ENCODE results near the gene KIF6.

KIF6 gene

DNA sequence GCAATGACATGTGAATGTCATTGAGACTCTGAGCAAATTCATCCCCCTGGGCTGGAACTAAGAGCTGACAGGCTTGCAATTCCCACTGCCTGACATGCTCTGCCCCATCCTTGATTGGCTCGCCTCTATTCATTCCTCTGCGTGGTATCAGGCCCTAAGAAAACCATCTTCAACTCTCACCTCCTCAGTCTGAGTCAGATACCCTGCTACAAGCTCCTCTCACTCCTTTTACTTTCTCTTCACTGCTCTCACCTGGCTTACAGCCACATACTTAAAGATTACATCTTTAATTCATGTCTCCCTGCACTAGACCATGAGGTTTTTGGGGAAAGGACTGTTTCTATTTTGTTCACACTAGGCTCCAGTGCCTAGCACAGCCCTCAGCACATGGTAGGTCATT, 131.6 kb downstream of the KIF6 start:
- DNase-seq (ENCODE audit: low spot score) = no peak

DNA sequence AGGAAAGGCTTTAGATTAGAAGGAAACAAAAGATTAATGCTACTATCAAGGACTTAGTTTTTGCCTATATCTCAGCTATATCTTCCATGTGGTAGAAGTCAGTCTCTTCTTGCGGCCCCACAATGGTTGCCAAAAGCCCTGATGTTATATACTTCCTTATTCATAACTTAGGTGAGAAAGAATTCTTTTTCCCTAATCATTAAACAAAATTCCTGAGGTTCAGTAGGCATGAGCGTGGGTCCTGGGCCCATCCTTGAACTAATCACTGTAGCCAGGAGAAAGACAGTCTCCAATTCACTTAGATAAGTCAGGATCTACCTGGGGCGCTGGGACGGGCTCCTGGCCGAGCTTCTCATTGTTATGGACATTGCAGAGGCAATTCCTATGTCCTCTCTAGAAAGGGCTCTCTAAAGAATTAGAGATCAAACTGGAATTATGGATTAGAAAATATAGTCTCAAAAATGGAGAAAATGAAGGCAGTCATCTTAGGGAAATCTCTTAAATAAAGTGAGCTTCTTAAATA, 134.3 kb downstream of the KIF6 start:
- DNase-seq (ENCODE audit: low spot score) = no peak

DNA sequence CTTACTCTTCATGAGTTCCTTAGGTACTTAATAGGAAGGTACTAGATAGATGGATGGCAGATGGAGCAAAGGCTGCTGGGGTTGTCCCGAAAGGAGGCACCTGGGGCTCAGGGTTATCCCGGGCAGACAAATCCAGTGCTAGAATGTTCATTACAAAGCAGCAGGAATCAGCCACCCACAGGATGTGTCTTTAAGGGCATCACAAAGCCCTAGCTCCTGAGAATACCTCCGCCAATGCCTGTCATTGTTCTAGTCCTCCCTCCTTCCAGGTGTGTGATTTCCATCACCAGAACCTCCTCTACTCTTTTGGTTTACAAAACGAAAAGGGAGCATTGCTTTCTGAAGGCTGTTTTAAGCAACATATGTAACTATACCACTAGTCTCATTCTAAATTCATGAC, 138.1 kb downstream of the KIF6 start:
- DNase-seq (ENCODE audit: low spot score) = no peak

DNA sequence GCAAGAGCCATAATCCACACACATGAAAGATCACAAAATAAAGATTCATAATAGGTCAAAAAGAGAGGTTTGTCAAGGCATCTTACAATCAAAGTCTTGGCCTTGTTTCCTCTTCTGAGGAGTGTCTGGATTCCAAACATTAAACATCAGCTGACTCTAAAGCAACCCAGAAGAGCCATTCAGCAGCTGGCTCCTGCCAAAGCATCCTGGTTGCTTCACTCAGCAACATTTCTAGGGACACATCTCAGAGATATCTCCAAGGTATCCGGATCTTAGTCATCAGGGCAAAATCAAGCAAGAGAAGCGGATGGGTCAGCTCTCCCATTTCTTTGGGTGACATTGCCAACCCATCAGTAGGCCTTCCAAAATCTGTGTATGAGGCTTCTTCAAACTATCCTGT, 139.6 kb downstream of the KIF6 start:
- DNase-seq (ENCODE audit: low spot score) = no peak

DNA sequence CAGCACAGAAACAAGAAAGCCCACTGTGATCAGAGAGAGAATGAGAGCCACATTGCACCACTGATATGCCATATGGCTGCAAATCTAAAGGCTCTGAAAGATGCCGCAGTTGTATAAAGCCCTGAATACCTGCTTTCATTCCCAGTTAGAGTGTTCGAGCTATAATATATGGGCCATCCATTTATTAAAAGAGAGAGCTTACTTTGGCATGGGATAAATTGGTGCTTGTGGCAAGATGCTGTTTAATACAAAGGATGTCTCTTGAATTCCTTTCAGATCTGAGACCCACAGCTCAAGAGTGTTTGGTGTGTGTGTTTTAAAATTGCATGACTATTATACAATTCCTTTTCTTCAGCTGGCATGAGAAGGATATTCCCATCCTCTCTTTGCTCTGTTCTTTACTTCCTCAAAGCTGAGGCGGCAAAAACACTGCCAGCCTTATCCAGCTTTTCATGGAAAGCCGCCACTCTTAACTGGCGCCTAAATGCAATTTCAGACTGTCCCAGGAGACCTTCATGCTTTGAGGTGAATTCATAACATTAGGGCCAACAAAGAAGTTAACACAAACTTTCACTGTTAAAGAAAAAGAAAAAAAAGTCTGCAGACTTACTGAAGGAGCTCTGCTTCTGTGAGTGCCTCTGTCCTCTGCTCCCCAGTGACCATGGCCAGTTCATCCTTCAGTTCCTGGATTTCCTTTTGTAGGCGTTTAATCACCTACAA, 147.6 kb downstream of the KIF6 start:
- DNase-seq (ENCODE audit: low spot score) = no peak

DNA sequence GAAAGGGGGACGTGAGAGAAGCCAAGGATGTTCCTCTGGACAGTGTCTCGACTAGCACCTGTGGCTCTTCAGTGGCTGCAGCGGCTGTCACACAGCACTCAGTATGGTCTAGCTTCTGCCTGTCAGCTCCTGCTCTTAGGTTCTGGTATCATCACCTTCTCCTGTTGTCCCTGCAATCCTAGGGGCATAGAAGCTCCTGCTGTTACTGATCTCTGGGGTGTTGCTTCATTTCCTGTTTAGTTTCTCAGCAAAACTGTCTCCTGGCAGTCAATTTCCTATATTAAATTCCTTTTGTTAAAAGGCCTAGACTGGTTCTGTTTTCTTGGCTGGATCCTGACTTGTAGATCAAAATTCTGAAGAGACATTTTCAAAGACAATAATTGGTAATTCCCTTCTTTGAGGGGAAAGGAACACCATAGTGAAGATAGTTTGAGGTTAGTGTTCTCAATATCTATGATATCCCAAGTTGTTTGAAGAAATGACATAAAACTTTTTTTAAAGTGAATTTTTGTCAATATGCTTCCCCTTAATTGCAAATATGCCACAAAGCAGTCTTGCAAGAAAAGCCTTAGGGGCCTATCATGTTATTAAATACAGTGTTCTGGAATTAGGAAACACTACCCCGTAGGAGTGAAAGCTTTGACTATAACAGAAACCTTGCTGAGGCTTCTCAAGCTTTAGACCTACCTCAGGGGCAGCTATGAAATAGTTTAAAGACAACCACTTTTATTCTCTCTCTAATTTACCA, 148.5 kb downstream of the KIF6 start:
- no peak for DNase-seq (ENCODE audit: low spot score)

DNA sequence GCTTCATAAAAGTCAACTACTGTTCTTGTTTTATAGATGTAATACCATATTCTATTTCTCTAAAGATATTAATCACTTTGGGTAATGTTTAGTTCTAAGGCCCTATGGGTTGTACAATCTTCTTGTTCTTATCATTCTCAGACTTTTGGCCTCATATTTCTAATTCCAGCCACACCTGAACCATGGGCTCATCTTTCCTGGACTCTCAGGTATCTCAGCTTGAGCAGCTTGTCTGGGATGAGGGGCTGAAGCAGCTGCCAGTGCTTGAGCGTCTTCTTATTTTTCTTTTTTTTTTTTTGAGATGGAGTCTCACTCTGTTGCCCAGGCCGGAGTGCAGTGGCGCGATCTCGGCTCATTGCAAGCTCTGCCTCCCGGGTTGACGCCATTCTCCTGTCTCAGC, 150.2 kb downstream of the KIF6 start:
- no peak for DNase-seq (ENCODE audit: low spot score)

DNA sequence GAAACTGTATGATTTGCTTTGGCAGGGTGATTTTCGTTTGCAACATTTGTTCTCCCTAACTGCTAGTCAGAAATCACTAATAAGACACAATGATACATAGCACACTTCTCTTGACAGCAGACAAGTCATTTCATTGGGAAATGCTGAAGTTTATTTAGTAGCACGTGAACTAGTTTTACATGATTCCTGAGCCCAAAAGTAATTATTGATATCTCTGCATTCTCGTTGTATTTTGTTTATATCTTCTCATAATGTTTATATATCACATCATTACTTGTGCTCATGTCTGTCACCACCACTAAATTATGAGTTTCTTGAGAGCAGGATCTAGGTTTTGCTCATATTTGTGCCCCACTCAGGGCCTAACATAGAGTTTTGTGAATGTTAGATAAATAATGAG, 151.7 kb downstream of the KIF6 start:
- DNase-seq (ENCODE audit: low spot score) = no peak

DNA sequence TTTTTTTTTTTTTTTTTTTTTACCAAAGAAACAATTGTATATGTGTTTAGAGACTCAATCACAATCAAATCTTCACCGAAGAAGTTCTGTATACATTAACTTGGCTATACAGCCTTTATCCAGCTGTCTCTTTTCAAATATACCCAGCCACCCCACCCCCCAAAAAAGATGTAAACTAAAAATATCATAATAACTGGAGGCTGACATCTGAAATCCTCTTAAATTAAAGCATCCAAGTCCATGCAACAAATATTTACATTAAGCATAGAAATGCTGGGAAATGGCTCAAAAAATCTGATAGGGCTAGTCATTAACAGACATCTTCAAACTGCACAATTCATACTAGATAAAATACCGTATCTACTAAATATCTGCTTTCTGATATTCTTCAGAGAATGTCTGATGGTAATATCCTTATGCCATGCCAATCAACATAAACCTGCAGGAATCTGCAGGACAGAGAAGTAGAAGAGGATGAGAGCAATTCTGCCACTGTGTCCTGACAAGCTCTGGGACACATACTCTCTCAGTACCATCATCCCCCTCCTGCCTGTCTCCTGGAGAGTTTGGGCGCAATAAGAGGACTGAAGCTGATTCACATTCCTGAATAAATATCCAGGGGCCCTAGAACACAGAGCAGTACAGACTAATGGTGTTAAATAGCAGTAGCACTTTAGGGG, 152.4 kb downstream of the KIF6 start:
- no peak for DNase-seq (ENCODE audit: low spot score)

DNA sequence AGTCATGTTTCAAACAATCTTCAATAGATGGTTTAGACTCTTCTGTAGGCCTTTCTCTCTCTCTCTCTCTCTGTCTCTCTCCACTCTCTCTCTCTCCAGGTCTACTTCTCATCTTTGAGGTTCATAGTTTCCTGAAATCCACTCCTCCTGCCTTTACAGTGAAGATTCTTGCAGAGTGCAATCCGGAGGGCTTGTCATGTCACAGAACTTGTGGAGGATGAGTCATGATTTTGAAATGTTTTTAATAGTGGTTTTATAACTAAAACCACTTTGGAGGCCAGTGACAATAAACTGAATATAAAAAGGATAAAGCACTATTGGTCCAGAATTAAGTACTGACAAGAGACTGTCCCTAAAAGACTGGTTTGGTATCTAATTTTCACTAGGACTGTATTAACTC, 156.3 kb downstream of the KIF6 start:
- DNase-seq (ENCODE audit: low spot score) = no peak

DNA sequence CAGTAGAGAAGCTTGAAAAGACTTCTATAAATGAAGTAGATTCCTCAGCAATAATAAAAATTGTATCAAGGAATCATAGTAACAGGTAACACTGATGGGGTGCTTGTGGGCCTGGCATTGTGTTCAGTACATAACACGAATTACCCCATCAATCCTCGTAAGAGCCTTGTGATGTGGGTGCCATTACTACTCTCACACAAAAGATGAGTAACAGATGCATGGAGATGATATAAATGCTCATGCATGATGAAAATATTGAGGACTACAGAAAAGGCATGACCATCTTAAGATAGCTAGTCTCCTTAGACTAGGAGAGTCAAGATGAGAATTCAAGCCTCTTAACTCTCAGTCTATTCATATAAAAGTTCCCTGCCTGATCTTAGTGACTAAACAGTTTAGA, 158.1 kb downstream of the KIF6 start:
- DNase-seq (ENCODE audit: low spot score) = no peak

DNA sequence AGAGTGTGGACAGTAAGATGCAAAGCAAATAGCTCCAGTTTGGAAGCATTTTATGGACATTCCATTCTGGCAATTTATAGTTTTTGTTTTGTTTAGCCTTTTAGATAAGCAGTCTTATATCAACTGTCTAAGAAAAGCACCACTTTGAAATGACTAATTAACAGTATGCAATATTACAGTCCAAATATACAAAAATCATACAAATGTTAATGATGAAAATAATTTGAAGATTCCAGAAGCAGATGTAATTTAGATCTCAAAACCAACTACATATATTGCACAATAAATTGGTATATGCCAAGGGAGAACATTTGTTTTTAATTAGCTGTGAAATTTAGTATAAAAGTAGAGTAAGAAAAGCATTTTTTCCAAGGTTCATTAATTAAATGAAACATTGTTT, 158.8 kb downstream of the KIF6 start:
- no peak for DNase-seq (ENCODE audit: low spot score)

DNA sequence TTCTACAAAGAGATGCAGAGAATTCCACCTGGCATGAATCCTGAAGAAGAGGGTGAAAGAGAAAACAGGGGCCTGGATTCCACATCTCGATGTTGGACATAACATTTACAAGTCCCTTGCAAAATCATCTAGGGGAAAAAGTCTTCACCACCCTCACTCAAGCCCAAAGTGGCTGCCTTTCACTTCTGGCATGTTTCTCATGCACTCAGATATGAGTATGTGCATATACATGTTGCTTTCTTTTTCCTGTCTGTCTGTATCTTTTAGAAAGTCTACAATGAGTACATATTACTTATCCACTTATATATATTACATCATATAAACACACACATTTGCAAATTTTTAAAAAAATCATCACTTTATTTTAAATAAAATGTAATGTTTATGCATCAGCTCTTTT, 159.3 kb downstream of the KIF6 start:
- no peak for DNase-seq (ENCODE audit: low spot score)

DNA sequence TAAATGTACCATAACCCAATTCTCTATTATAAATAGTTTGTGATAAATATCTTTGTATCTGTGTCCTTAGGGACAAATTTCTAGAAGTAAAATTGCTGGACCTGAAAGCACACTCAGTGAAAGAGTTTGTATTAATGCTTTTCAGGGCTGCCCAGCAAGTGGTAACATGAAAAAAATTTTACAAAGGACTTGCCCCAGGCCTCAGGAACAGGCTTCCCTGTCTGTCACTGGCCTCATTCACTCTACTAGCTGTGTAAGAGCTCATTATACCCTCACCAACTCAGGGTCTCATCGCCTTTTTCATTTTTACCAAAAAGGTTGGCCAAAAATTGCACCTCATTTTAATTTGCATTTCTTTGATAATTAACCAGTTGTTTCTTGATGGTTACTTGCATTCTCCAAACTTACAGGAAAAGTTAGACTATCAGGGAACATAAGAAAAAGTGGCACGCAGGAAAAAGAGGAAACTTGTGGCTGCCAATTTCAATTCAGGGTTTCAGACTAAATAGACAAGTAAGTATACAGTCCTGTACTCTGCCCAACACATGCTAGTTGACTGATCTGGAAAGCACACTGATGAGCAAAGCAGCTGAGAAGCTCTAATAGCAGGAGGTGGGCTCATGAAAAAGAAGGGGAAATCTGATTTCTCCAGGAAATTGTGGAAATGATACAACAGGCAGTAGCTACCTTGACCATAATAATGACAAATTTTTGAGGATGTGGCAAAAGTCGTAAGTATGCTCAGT, 161.5 kb downstream of the KIF6 start:
- no peak for DNase-seq (ENCODE audit: low spot score)

DNA sequence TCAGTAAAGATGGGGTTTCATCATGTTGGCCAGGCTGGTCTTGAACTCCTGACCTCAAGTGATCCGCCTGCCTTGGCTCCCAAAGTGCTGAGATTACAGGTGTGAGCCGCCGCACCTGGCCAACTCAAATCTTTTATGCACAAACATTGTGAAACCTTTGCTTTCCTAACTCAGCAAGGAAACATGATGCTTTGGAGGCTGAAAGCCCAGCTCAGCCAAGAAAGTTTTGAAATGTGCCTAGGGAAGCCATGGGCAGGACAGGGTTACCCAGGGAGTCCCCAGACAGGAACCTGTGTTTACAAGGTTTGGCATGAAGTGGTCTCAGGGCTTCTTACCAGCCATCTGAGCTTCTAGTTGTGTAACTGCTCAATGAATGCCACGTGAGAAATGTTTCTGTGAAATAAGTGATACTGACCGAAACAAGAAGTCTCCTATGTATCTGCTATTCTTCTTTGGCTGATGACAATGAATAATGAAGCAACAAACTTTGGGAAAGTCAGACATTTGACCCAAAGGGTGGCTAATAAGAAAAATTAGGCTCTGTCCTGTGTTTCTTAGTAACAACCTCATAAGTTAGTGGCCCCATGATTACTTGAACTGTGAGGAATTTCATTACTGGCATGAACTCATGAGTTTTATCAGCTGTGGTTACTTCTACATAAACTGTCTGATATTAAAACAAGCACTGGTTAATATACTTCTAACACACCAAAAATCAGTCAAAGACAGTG, 163.5 kb downstream of the KIF6 start:
- no peak for DNase-seq (ENCODE audit: low spot score)

DNA sequence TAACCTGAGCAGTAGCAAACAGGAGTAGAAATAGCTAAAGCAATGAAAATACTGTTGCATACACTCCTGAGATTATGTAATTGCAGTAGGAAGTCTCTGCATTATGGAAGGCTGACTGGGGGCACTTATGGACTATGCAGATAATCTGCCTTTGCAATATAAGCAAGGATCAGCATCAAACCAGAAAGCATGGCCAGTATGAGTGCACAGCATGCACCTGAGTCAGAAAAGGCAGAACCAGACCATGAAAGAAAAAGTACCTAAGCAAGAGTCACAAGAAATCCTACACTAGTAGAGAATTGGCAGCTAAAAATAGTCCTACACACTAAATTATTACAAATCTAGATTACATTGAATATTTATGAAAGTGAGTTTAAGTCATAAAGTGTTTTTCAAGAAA, 164.3 kb downstream of the KIF6 start:
- no peak for DNase-seq (ENCODE audit: low spot score)

DNA sequence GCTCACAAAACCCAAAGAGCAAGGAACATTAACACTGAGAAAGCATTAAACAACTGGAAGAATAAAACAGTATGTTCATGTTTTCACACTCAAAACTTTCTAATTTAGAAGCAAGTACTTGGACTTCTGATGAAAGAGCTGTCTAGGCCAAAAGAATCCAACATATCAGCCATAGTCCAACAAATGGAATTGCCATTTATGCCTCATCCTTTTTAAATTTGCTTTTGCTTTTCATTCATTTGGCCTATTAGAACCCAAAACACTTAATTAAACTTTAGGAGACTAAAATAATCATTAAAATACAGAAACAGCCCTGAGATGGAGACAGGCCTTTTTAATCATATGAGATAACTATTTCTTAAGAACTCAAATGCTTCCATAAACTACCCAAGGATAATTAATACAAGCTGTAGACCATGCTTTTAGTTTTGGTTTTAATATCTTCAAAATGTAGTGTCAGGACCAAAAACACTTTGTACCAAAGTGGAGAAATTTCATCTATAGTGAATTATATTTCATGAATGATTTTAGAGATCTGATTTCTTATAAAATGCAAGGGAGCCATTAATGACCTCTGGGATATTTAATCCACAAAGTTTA, 166.5 kb downstream of the KIF6 start:
- no peak for DNase-seq (ENCODE audit: low spot score)

DNA sequence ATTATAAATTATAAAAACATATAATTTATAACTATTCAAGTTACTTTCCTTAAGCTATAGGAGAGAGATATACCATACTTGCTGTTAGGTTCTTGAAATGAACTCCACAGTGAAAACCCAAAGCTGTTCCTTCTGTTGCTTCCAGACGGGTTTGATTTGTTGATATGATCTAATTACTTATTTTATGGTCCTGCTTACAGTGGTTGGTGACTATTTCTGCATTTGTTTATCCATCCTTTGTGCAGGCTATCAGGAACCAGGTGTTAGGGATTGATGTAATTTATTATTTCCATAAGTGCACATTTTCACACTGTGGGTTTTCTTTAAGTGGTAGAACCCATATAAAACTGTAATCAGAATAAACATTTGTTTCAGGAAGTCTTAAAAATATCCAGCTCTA, 167.1 kb downstream of the KIF6 start:
- DNase-seq (ENCODE audit: low spot score) = no peak

DNA sequence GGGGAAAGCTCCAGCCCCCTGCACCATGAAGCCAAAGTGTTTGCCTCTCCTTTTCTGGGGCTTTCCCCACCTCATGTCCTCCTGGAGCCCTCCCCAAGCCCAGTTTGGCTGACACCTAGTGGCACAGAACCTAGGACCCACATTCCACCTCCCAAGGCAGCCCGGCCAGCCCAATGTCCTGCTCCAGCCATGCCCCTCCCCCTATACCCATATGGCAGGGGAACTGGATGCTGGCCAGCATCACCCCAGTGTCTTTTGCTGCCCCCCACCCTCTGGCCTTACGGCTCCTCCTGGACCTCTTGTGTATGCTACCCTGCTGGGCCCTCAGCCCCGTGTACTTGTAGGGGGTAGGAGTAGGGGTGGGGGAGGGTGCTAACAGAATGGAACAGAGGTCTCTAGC, 170.1 kb downstream of the KIF6 start:
- DNase-seq (ENCODE audit: low spot score) = no peak

DNA sequence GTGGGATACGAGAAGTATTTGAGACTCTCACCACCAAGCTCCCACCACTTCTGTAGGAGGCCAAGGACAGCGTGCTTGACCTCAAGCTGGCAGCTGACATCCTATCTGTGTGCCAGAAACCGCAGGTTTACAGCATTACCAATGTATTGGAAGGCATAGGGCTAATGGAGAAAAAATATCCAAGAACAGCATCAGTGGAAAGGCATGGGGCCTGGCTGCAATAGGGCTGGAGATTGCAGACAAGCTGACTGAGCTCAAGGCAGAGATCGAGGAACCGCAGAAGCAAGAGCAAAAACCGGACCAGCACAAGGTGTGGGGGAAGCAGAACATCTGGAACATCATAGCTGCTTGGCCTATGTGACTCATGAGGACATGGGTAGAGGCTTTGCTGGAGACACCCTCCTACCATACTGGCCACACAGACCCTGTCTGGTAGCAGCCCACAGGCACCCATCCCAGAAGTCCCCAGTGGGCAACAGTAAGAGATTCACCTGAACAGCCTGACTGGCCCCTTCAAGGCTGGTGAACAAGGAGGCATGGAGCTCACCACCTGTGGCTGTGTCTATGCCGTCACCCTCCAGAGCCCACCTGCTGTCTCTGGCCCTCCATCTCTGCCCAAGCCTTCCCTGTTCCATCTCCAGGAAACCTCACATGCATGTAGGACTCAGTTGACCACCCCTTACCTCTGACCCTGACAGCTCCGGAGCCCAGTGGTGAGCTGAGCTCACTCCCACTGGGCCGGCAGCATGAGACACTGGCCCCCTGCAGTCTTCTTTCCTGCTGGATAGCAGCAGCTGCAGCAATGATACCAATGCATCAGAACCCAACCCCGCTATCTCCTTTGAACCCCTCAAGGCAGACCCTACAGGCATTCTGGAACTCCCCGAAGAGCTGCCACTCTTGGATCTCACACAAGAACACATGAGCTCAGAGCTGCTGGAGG, 171.1 kb downstream of the KIF6 start:
- DNase-seq (ENCODE audit: low spot score) = no peak

All from putamen (tissue), 1 donor.